ENCODE data around the gene DIAPH2.

Gene DIAPH2

GRCh38 chrX:96764864-96765263 is 80.2 kb downstream of the DIAPH2 start:
- Histone ChIP-seq H3K4me2 (ENCODE audit: low read depth, low read length, poor library complexity, severe bottlenecking) (no peak overlapping the region), H3F3A (ENCODE audit: low read depth) (no peaks in the 10 kb centered on the region), H3K9me2 (replicated peaks; ENCODE audit: low read depth, low read length) (no peaks in the 10 kb centered on the region), H3K36me3 (ENCODE audit: insufficient read depth, low read length) (no peaks in the 10 kb centered on the region), H3K9me3 (ENCODE audit: insufficient read depth, low read depth, low read length) (no peaks in the 10 kb centered on the region), H3K4me3 (ENCODE audit: low read length, poor library complexity, severe bottlenecking) (no peak overlapping the region), H3K79me2 (ENCODE audit: insufficient read depth, low read length) (no peaks in the 10 kb centered on the region), H3K27me3 (ENCODE audit: insufficient read depth, low read length, poor library complexity, severe bottlenecking) (no peaks in the 10 kb centered on the region), H4K20me1 (ENCODE audit: insufficient read depth, low read length, poor library complexity, severe bottlenecking) (no peaks in the 10 kb centered on the region), H3K9ac (ENCODE audit: low read depth, low read length, poor library complexity, severe bottlenecking) (no peak overlapping the region), H3K4me1 (ENCODE audit: insufficient read depth, low read length, poor library complexity, severe bottlenecking) (no peaks in the 10 kb centered on the region), H2AFZ (ENCODE audit: low read length) (no peak overlapping the region)
- no peak for TF ChIP-seq EZH2phosphoT487 (IDR thresholded peaks at IDR 0.05; ENCODE audit: borderline replicate concordance)
- TF ChIP-seq, protein P1, sequence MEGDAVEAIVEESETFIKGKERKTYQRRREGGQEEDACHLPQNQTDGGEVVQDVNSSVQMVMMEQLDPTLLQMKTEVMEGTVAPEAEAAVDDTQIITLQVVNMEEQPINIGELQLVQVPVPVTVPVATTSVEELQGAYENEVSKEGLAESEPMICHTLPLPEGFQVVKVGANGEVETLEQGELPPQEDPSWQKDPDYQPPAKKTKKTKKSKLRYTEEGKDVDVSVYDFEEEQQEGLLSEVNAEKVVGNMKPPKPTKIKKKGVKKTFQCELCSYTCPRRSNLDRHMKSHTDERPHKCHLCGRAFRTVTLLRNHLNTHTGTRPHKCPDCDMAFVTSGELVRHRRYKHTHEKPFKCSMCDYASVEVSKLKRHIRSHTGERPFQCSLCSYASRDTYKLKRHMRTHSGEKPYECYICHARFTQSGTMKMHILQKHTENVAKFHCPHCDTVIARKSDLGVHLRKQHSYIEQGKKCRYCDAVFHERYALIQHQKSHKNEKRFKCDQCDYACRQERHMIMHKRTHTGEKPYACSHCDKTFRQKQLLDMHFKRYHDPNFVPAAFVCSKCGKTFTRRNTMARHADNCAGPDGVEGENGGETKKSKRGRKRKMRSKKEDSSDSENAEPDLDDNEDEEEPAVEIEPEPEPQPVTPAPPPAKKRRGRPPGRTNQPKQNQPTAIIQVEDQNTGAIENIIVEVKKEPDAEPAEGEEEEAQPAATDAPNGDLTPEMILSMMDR (conservative IDR thresholded peaks at IDR 0.05; ENCODE audit: low read length) = no peak

DNA sequence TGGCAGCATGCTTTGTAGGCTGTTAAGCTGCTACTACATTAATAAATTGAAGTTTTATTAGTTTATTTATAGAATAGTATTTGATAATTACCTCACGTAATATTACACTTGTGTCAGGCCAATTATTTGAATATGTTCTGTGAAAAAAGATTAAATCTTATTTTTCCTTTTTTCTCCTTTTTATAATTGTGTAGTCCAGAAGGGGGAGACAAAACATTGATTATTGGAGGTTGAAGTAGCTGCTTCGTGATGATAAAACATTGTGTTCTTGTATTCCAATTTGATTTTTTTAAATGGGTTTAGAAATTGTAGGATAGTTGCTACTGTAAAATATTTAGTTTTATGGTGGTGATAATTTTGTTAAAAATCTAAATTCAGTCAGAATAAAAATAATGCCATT is 85.7 kb downstream of the DIAPH2 start:
- H2AFZ ChIP-seq (ENCODE audit: low read length) = no peak overlapping the region
- H3K4me3 ChIP-seq (ENCODE audit: low read length, poor library complexity, severe bottlenecking) = no peak overlapping the region
- H3K9ac ChIP-seq (ENCODE audit: low read depth, low read length, poor library complexity, severe bottlenecking) = no peak overlapping the region
- H3K9me2 ChIP-seq (replicated peaks; ENCODE audit: low read depth, low read length) = no peaks in the 10 kb centered on the region
- H3K27me3 ChIP-seq (ENCODE audit: insufficient read depth, low read length, poor library complexity, severe bottlenecking) = no peaks in the 10 kb centered on the region
- H3K4me2 ChIP-seq (ENCODE audit: low read depth, low read length, poor library complexity, severe bottlenecking) = no peak overlapping the region
- no peaks in the 10 kb centered on the region for H3F3A ChIP-seq (ENCODE audit: low read depth)
- H3K79me2 ChIP-seq (ENCODE audit: insufficient read depth, low read length) = no peaks in the 10 kb centered on the region
- no peaks in the 10 kb centered on the region for H3K36me3 ChIP-seq (ENCODE audit: insufficient read depth, low read length)
- TF ChIP-seq, protein P1 (conservative IDR thresholded peaks at IDR 0.05; ENCODE audit: low read length) = peak; percentile 40
- TF ChIP-seq EZH2phosphoT487 (IDR thresholded peaks at IDR 0.05; ENCODE audit: borderline replicate concordance) = no peak
- H3K4me1 ChIP-seq (ENCODE audit: insufficient read depth, low read length, poor library complexity, severe bottlenecking) = no peaks in the 10 kb centered on the region
- no peaks in the 10 kb centered on the region for H4K20me1 ChIP-seq (ENCODE audit: insufficient read depth, low read length, poor library complexity, severe bottlenecking)
- H3K9me3 ChIP-seq (ENCODE audit: insufficient read depth, low read depth, low read length) = no peaks in the 10 kb centered on the region

- TF ChIP-seq, protein P1 (conservative IDR thresholded peaks at IDR 0.05; ENCODE audit: low read length) = no peak
- no peak for TF ChIP-seq EZH2phosphoT487 (IDR thresholded peaks at IDR 0.05; ENCODE audit: borderline replicate concordance)
- no peak overlapping the region for H3K9ac ChIP-seq (ENCODE audit: low read depth, low read length, poor library complexity, severe bottlenecking)
- no peak overlapping the region for H3K4me2 ChIP-seq (ENCODE audit: low read depth, low read length, poor library complexity, severe bottlenecking)
- H3K4me1 ChIP-seq (ENCODE audit: insufficient read depth, low read length, poor library complexity, severe bottlenecking) = no peaks in the 10 kb centered on the region
- H3K36me3 ChIP-seq (ENCODE audit: insufficient read depth, low read length) = no peaks in the 10 kb centered on the region
- H3K9me2 ChIP-seq (replicated peaks; ENCODE audit: low read depth, low read length) = no peaks in the 10 kb centered on the region
- H2AFZ ChIP-seq (ENCODE audit: low read length) = no peak overlapping the region
- H4K20me1 ChIP-seq (ENCODE audit: insufficient read depth, low read length, poor library complexity, severe bottlenecking) = no peaks in the 10 kb centered on the region
- no peaks in the 10 kb centered on the region for H3K9me3 ChIP-seq (ENCODE audit: insufficient read depth, low read depth, low read length)
- H3F3A ChIP-seq (ENCODE audit: low read depth) = no peaks in the 10 kb centered on the region
- no peaks in the 10 kb centered on the region for H3K27me3 ChIP-seq (ENCODE audit: insufficient read depth, low read length, poor library complexity, severe bottlenecking)
- H3K4me3 ChIP-seq (ENCODE audit: low read length, poor library complexity, severe bottlenecking) = no peak overlapping the region
- no peaks in the 10 kb centered on the region for H3K79me2 ChIP-seq (ENCODE audit: insufficient read depth, low read length)
These were observed 86.8 kb downstream of the DIAPH2 start for GRCh38 chrX:96771486-96771885.
